Smooth muscle cell (in vitro differentiated cells): ENCODE results near the gene CEACAM4. TPM values are rescaled to one million over a fixed set of nuclear protein-coding genes. Genes with fewer than 3 reads are reported as not detected.
"Not testable (repeated sequence)": the region's sequence is repeated elsewhere in the genome, so short reads cannot be mapped to it uniquely, and the experiment has no call there.

Source experiments
- DNase-seq: peaks from one replicate; lab custom pipeline; 2025; ENCODE audit not compliant: unreplicated experiment; lab: John Stamatoyannopoulos, UW
- H2AFZ ChIP-seq: fragments of 200-600 bp; sonication (generic); 2 replicates; pipeline ENCODE4 v1.6.0; 2016; ENCODE audit warnings: antibody characterized with exemption, low read depth, mild to moderate bottlenecking
- H3F3A ChIP-seq: fragments of 200-600 bp; sonication (generic); 2 replicates; pipeline ENCODE4 v1.6.0; 2017; ENCODE audit warnings: antibody characterized with exemption, low read depth
- H3K27ac ChIP-seq: fragments of 200-600 bp; sonication (generic); 2 replicates; pipeline ENCODE4 v1.5.1; 2016; ENCODE audit warnings: low read depth, mild to moderate bottlenecking
- H3K27me3 ChIP-seq: fragments of 200-600 bp; sonication (generic); 2 replicates; pipeline ENCODE4 v1.6.1; 2016; ENCODE audit warnings: low read depth, mild to moderate bottlenecking
- H3K36me3 ChIP-seq: fragments of 200-600 bp; sonication (generic); 2 replicates; pipeline ENCODE4 v1.5.1; 2016; ENCODE audit warnings: low read depth
- H3K4me1 ChIP-seq: fragments of 200-600 bp; sonication (generic); 2 replicates; pipeline ENCODE4 v1.5.1; 2016; ENCODE audit warnings: low read depth
- H3K4me2 ChIP-seq: fragments of 200-600 bp; sonication (generic); 2 replicates; pipeline ENCODE4 v1.6.0; 2016; ENCODE audit warnings: mild to moderate bottlenecking
- H3K4me3 ChIP-seq: fragments of 200-600 bp; sonication (generic); 2 replicates; pipeline ENCODE4 v1.5.1; 2016; ENCODE audit warnings: mild to moderate bottlenecking
- H3K79me2 ChIP-seq: fragments of 200-600 bp; sonication (generic); 2 replicates; pipeline ENCODE4 v1.6.0; 2016; ENCODE audit warnings: low read depth, mild to moderate bottlenecking
- H3K9ac ChIP-seq: fragments of 200-600 bp; sonication (generic); 2 replicates; pipeline ENCODE4 v1.6.0; 2016; ENCODE audit warnings: low read depth
- H3K9me3 ChIP-seq: fragments of 200-600 bp; sonication (generic); replicated peaks from 2 replicates; pipeline ENCODE4 v1.5.1; 2016; ENCODE audit warnings: low read depth
- H4K20me1 ChIP-seq: fragments of 200-600 bp; sonication (generic); 2 replicates; pipeline ENCODE4 v1.6.0; 2016; ENCODE audit warnings: low read depth
- WGBS: methylation state at CpG from one replicate; pipeline ENCODE4 v1.1.7; 2016; ENCODE audit warnings: low lambda C conversion rate; 5-methylcytosine and 5-hydroxymethylcytosine counted together
- polyA plus RNA-seq: library from polyadenylated mRNA; unstranded; fragments of >200 nt; fragmentation: Nextera tagmentation; extraction: Ambion mirVana; gene quantifications from 2 replicates; pipeline ENCODE4 v1.2.1, GENCODE V29; 2016
- total RNA-seq: library from RNA; depleted of rRNA; stranded (reverse); fragments of >200 nt; gene quantifications from 2 replicates; pipeline ENCODE4 v1.2.3, GENCODE V29; 2014
- TF ChIP-seq, protein P1 (sequence below): fragments of 200-600 bp; sonication (generic); IDR thresholded peaks from 2 replicates; pipeline ENCODE4 v1.5.1; 2017; ENCODE audit warnings: borderline replicate concordance, mild to moderate bottlenecking, antibody characterized with exemption; ENCODE audit not compliant: insufficient read depth, poor library complexity, severe bottlenecking

The CEACAM4 gene
- total and polyA plus RNA-seq, 2 experiments from 2014 or later, result not detected

DNA sequence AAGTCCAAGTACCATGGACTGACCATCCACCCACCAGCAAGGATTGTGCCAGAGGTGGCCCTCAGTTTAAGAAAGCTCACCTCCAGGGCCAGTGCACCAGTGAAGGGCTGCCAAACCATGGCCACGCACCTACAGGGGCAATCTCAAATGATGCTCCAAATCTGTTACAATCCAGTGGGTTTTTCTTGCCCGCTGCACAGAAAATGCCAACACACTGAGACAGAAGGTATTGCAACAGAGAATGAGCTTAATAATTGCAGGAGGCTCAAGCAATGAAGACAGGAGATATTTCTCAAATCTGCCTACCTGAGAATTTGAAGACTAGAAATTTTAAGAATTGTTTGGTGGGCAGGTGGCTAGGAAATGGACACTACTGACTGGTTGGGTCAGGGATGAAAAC lies 39.2 kb upstream of the CEACAM4 start:
- H3K79me2 ChIP-seq, result no peaks in the 10 kb centered on the region
- no peaks in the 10 kb centered on the region for H3K4me1 ChIP-seq
- no peak overlapping the region for H2AFZ ChIP-seq
- no peak overlapping the region for H3K9ac ChIP-seq
- H3K4me3 ChIP-seq, result no peak overlapping the region
- H3F3A ChIP-seq, result no peaks in the 10 kb centered on the region
- no peaks in the 10 kb centered on the region for H3K36me3 ChIP-seq
- H4K20me1 ChIP-seq, result no peaks in the 10 kb centered on the region
- no peak overlapping the region for H3K27ac ChIP-seq
- DNase-seq, result no peak
- peaks cover 9% of the 10 kb centered on the region for H3K9me3 ChIP-seq
- TF ChIP-seq, protein P1, sequence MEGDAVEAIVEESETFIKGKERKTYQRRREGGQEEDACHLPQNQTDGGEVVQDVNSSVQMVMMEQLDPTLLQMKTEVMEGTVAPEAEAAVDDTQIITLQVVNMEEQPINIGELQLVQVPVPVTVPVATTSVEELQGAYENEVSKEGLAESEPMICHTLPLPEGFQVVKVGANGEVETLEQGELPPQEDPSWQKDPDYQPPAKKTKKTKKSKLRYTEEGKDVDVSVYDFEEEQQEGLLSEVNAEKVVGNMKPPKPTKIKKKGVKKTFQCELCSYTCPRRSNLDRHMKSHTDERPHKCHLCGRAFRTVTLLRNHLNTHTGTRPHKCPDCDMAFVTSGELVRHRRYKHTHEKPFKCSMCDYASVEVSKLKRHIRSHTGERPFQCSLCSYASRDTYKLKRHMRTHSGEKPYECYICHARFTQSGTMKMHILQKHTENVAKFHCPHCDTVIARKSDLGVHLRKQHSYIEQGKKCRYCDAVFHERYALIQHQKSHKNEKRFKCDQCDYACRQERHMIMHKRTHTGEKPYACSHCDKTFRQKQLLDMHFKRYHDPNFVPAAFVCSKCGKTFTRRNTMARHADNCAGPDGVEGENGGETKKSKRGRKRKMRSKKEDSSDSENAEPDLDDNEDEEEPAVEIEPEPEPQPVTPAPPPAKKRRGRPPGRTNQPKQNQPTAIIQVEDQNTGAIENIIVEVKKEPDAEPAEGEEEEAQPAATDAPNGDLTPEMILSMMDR, result no peak
- WGBS, result 51% methylated on average over 2 of the region's 2 CpGs
- no peaks in the 10 kb centered on the region for H3K27me3 ChIP-seq
- H3K4me2 ChIP-seq, result no peak overlapping the region

DNA sequence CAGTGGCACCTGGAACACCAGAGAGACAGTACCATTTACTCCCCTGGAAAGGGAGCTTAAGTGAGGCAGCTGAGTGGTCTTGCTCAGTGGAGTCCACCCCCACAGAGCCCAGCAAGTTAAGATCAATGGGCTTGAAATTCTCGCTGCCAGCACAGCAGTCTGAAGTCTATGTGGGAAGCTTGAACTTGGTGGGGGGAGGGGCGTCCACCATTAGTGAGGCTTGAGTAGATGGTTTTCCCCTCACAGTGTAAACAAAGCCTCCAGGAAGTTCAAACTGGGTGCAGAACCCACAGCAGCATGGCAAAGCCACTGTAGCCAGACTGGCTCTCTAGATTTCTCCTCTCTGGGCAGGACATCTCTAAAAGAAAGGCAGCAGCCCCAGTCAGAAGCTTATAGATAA lies 30.3 kb upstream of the CEACAM4 start:
- DNase-seq, result no peak
- no peak overlapping the region for H2AFZ ChIP-seq
- H3K27ac ChIP-seq, result no peak overlapping the region
- H3F3A ChIP-seq, result no peaks in the 10 kb centered on the region
- H4K20me1 ChIP-seq, result no peaks in the 10 kb centered on the region
- H3K9ac ChIP-seq, result no peak overlapping the region
- TF ChIP-seq, protein P1, result no peak
- no peaks in the 10 kb centered on the region for H3K79me2 ChIP-seq
- no peaks in the 10 kb centered on the region for H3K4me1 ChIP-seq
- no peak overlapping the region for H3K4me2 ChIP-seq
- H3K9me3 ChIP-seq, result peaks cover 2% of the 10 kb centered on the region
- no peaks in the 10 kb centered on the region for H3K36me3 ChIP-seq
- 44% methylated on average over 2 of the region's 2 CpGs for WGBS
- no peaks in the 10 kb centered on the region for H3K27me3 ChIP-seq
- no peak overlapping the region for H3K4me3 ChIP-seq

DNA sequence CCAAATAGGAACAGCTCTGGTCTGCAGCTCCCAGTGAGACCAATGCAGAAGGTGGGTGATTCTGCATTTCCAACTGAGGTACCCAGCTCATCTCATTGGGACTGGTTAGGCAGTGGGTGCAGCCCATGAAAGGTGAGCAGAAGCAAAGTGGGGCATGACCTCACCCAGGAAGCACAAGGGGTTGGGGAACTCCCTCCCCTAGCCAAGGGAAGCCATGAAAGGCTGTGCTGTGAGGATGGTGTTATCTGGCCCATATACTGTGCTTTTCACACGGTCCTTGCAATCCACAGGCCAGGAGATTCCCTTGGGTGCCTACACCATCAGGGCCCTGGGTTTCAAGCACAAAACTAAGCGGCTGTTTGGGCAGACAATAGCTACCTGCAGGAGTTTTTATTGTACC lies 29.9 kb upstream of the CEACAM4 start:
- H3K36me3 ChIP-seq, H3K4me3 ChIP-seq, DNase-seq, H3K27me3 ChIP-seq, H3K79me2 ChIP-seq, H3F3A ChIP-seq, H3K9me3 ChIP-seq, H2AFZ ChIP-seq, H4K20me1 ChIP-seq, H3K27ac ChIP-seq, H3K4me1 ChIP-seq, H3K9ac ChIP-seq, H3K4me2 ChIP-seq: not testable (repeated sequence)
- 49% methylated on average over 2 of the region's 2 CpGs for WGBS

DNA sequence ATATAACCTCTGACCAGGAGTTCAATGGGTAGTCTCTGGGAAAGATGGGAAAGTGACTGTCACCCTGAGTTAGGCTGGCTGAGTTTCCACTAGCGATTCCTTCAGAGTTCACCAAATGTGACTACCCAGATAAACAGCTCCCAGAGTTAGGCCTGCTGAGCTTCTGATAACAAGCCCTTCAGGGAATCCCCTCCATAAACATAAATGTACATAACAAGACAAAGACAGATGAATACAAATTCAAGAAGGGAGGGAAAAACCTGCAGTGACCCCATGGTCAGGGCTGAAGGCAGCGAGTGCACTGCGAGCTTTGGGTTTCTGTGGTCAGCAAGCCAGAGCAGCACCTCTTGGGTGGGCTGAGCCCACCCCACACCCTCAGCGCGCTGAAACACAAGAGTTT lies 25.4 kb upstream of the CEACAM4 start:
- no peak overlapping the region for H2AFZ ChIP-seq
- no peaks in the 10 kb centered on the region for H3K79me2 ChIP-seq
- H3K27me3 ChIP-seq, result no peaks in the 10 kb centered on the region
- no peak overlapping the region for H3K9ac ChIP-seq
- H3K9me3 ChIP-seq, result no peaks in the 10 kb centered on the region
- H3K4me1 ChIP-seq, result no peaks in the 10 kb centered on the region
- TF ChIP-seq, protein P1, result no peak
- H3K36me3 ChIP-seq, result no peaks in the 10 kb centered on the region
- no peak for DNase-seq
- no peaks in the 10 kb centered on the region for H4K20me1 ChIP-seq
- no peak overlapping the region for H3K27ac ChIP-seq
- no peak overlapping the region for H3K4me3 ChIP-seq
- no peaks in the 10 kb centered on the region for H3F3A ChIP-seq
- 64% methylated on average over 5 of the region's 5 CpGs for WGBS
- H3K4me2 ChIP-seq, result no peak overlapping the region
